PFSK-1 (cell line): ENCODE results near the gene PICALM.

Source experiments
- FOXP2 ChIP-seq: optimal IDR thresholded peaks from 2 replicates; pipeline ENCODE3; 2011; ENCODE audit warnings: borderline replicate concordance, control low read depth, inconsistent platforms; ENCODE audit not compliant: insufficient read depth; ENCODE audit errors: extremely low read length, extremely low read depth
- POLR2AphosphoS5 ChIP-seq: IDR thresholded peaks from 2 replicates; pipeline ENCODE4 v1.6.1; 2012; ENCODE audit warnings: low read depth, mild to moderate bottlenecking, control low read depth, low read length, moderate library complexity
- TAF1 ChIP-seq: IDR thresholded peaks from 2 replicates; pipeline ENCODE4 v1.6.1; 2012; ENCODE audit warnings: low read length, control low read depth, borderline replicate concordance; ENCODE audit not compliant: insufficient read depth

DNA sequence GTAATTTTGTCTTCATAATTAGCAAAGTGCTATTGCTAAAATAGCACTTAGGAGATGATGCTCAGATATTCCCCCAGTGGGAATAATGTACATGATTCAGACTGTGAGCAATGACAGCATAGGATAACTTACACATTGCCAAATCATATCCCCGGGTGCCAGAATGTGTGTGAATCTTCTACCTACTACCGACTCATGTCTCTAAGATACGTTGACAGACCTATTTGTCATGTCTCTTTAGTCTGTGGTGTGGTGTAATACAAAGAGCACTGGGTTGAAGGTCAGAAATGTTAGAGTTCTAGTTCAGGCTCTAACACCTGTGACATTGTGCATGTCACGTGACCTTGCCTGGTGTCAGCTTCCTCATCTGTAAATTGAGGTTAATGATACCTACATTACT lies 31.0 kb upstream of the PICALM start:
- TF ChIP-seq POLR2AphosphoS5: no peak
- no peak for TF ChIP-seq TAF1
- no peak for TF ChIP-seq FOXP2
